ENCODE measurements around the gene LGALS7B. TPM values are rescaled to one million over a fixed set of nuclear protein-coding genes. Genes with fewer than 3 reads are reported as not detected.

LGALS7B gene
- total and polyA plus RNA-seq, 2 experiments from 2014 or later = 2.4 to 6.6 TPM

- TF ChIP-seq CREB1 (CRISPR knock-in tag; IDR thresholded peaks at IDR 0.05; ENCODE audit: low read depth) (no peak), JUNB (IDR thresholded peaks at IDR 0.05; ENCODE audit: unreplicated experiment) (no peak), ZNF462 (CRISPR knock-in tag; IDR thresholded peaks at IDR 0.05) (no peak), ETS1 (IDR thresholded peaks at IDR 0.05) (no peak), POLR2AphosphoS5 (IDR thresholded peaks at IDR 0.05; ENCODE audit: low read depth) (no peak)
Observed at GRCh38 chr19:38773469-38774177, 15.4 kb upstream of the LGALS7B start, which contains the start of gene LGALS7 (continued).

GRCh38 chr19:38774181-38774950, 14.6 kb upstream of the LGALS7B start:
- Histone ChIP-seq H3K36me3 (ENCODE audit: insufficient read depth) (no peaks in the 10 kb centered on the region), H3F3A (replicated peaks; ENCODE audit: low read depth) (0 out of 2 replicates have a peak, but pooled peaks cover 2% of the 10 kb centered on the region), H2AFZ (no peak overlapping the region; the same call in 1 of the 2 replicates), H3K27ac (ENCODE audit: low read depth) (no peak overlapping the region), H3K4me1 (ENCODE audit: insufficient read depth) (no peaks in the 10 kb centered on the region), H3K9me2 (ENCODE audit: insufficient read depth) (no peaks in the 10 kb centered on the region), H3K4me3 (no peak overlapping the region), H3K79me2 (replicated peaks; ENCODE audit: insufficient read depth) (no peaks in the 10 kb centered on the region), H3K27me3 (ENCODE audit: insufficient read depth) (0 out of 2 replicates have a peak, but pooled peaks cover 4% of the 10 kb centered on the region), H4K20me1 (replicated peaks; ENCODE audit: insufficient read depth) (no peaks in the 10 kb centered on the region), H3K4me2 (no peak overlapping the region)
- DNase-seq (ENCODE audit: low spot score) = no peak
- no peak for TF ChIP-seq JUNB (IDR thresholded peaks at IDR 0.05; ENCODE audit: unreplicated experiment)
- TF ChIP-seq POLR2AphosphoS5 (IDR thresholded peaks at IDR 0.05; ENCODE audit: low read depth) = no peak
- no peak for TF ChIP-seq CREB1 (CRISPR knock-in tag; IDR thresholded peaks at IDR 0.05; ENCODE audit: low read depth)
- TF ChIP-seq EZH2phosphoT487 (IDR thresholded peaks at IDR 0.05; ENCODE audit: unreplicated experiment) = no peak
- TF ChIP-seq STAT1 (IDR thresholded peaks at IDR 0.05; ENCODE audit: unreplicated experiment) = no peak
- no peak for TF ChIP-seq ETS1 (IDR thresholded peaks at IDR 0.05)
- TF ChIP-seq ZNF331 (CRISPR knock-in tag; IDR thresholded peaks at IDR 0.05; ENCODE audit: low read depth) = no peak
- TF ChIP-seq NANOG (IDR thresholded peaks at IDR 0.05; ENCODE audit: borderline replicate concordance) = no peak
- Mint-ChIP-seq H3K27ac (no peak overlapping the region), H3K4me3 (no peak overlapping the region), H3K9me3 (no peaks in the 10 kb centered on the region; the same call in 2 of the 3 replicates), H3K4me1 (peaks cover under 1% of the 10 kb centered on the region; the same call in 2 of the 3 replicates), H3K27me3 (ENCODE audit: insufficient read depth, low read depth, poor library complexity) (peaks cover 3% of the 10 kb centered on the region), H3K36me3 (ENCODE audit: low read depth) (no peaks in the 10 kb centered on the region; the same call in 2 of the 3 replicates)
- no peak for ATAC-seq
